Aorta (tissue), 5 donors: ENCODE measurements around the gene LYSMD1. TPM values are rescaled to one million over a fixed set of nuclear protein-coding genes. Genes with fewer than 3 reads are reported as not detected.
A peak's percentile ranks its signal among the peaks of the same experiment; 100 is the strongest.
"Not testable (repeated sequence)": the region's sequence is repeated elsewhere in the genome, so short reads cannot be mapped to it uniquely, and the experiment has no call there.

Source experiments
- ATAC-seq: fragments of 200-7000 bp; cut with Tn5 transposase; one replicate; pipeline ENCODE4 v1.9.1; 2022; ENCODE audit warnings: moderate library complexity; ENCODE audit not compliant: low FRiP score
- DNase-seq, 2 donors: peaks; one replicate each; pipeline ENCODE4 v3.0.0-alpha.2; 2020
- H3K27ac ChIP-seq, 2 donors: one replicate each; pipeline ENCODE4 v1.5.1; 2013; ENCODE audit warnings: low read length in 2 of 2, mild to moderate bottlenecking in 2 of 2, moderate library complexity in 2 of 2, control low read depth in 1 of 2, inconsistent platforms in 1 of 2, low read depth in 1 of 2
- H3K27me3 ChIP-seq, 2 donors: one replicate each; pipeline ENCODE4 v1.6.1; 2013; ENCODE audit warnings: control low read depth in 1 of 2, low read length in 1 of 2, mild to moderate bottlenecking in 1 of 2, moderate library complexity in 1 of 2; ENCODE audit not compliant: insufficient read depth in 2 of 2, control insufficient read depth in 1 of 2
- H3K36me3 ChIP-seq, 2 donors: one replicate each; pipeline ENCODE4 v1.6.1; 2013; ENCODE audit warnings: control low read depth in 1 of 2, low read length in 1 of 2, mild to moderate bottlenecking in 1 of 2; ENCODE audit not compliant: insufficient read depth in 2 of 2, control insufficient read depth in 1 of 2
- H3K4me1 ChIP-seq, 2 donors: one replicate each; pipeline ENCODE4 v1.6.1; 2013; ENCODE audit warnings: low read length in 2 of 2, control low read depth in 1 of 2, mild to moderate bottlenecking in 1 of 2, moderate library complexity in 1 of 2; ENCODE audit not compliant: insufficient read depth in 2 of 2, control insufficient read depth in 1 of 2
- H3K4me3 ChIP-seq, 2 donors: one replicate each; pipeline ENCODE4 v1.5.1; 2013; ENCODE audit warnings: low read length in 2 of 2, control low read depth in 1 of 2, mild to moderate bottlenecking in 1 of 2
- H3K9me3 ChIP-seq: one replicate; pipeline ENCODE4 v1.6.1; 2013; ENCODE audit warnings: mild to moderate bottlenecking, low read length; ENCODE audit not compliant: control insufficient read depth
- WGBS, 2 donors: extraction: QIAGEN DNeasy Blood & Tissue Kit; methylation state at CpG; one replicate each; pipeline ENCODE4 v1.1.7; 2013; 5-methylcytosine and 5-hydroxymethylcytosine counted together
- intact Hi-C, 2 donors: fragments of 100-400 bp; cut with DNase I; formaldehyde crosslinking; loops; one replicate each; pipeline versions ENCODE4 v1.14.2 to v1.15.0; 2022
- long read RNA-seq, 2 donors: library from polyadenylated mRNA; unstranded; transcript quantifications; one replicate each; pipeline ENCODE4 v2.0.0, GENCODE V29; 2020 to 2021
- polyA plus RNA-seq, 2 donors: library from polyadenylated mRNA; stranded (reverse); fragments of 200-250 nt; gene quantifications; one replicate each; pipeline ENCODE4 v1.2.3, GENCODE V29; 2013
- total RNA-seq, 2 donors: library from RNA; stranded (reverse); fragmentation: NEBNext Ultra II Directional; extraction: Animal tissue kit (Norgen Biotek cat#: 25700); gene quantifications; one replicate each; pipeline ENCODE4 v1.2.1, GENCODE V29; 2021
- donor health status: healthy with polysubstance abuse.
- donor health status: Bipolar disorder and iron deficiency.
- donor health status: DM: no; HTN: no; CAD: no.
- donor health status: DM: no; HTN: no; CAD: no.
- donor health status: DM: yes; HTN: yes; CAD: no.

Gene LYSMD1
- total RNA-seq (1 to 10 TPM; 7.3 to 9.6 TPM), polyA plus RNA-seq (1 to 10 TPM; 4.4 to 7.5 TPM)
- long read RNA-seq, donor 1, partial matches to known transcripts: 0 of 2 reads
- long read RNA-seq, donor 1, other reads (novel, unspliced or antisense): 2 of 2 reads
- long read RNA-seq, donor 2, partial matches to known transcripts: 0 of 2 reads
- long read RNA-seq, donor 2, other reads (novel, unspliced or antisense): 1 of 2 reads

GRCh38 chr1:151165738-151166504 is at the start of gene LYSMD1, which contains the start of gene SCNM1:
TSS of gene LYSMD1 (minus strand) at chr1:151165902. CDS start at chr1:151165258, 644 bp downstream.
TSS of gene SCNM1 (plus strand) at chr1:151166144. CDS start at chr1:151166153, 9 bp downstream.
- Histone ChIP-seq H3K27ac (peak within 1 kb of the TSS; percentile 45 to 78), H3K4me1 (no peaks in the 10 kb centered on the region), H3K36me3 (peaks cover 0 to 1% of the 10 kb centered on the region in 2 donors), H3K27me3 (no peaks in the 10 kb centered on the region), H3K4me3 (peak within 1 kb of the TSS; percentile 72 to 90), H3K9me3 (no peaks in the 10 kb centered on the region)
- 0% methylated on average over 38 of the region's 38 CpGs for WGBS, 2 donors
- ATAC-seq: peak; percentile 96
- peak; percentile 98 for DNase-seq
- intact Hi-C loops: no loop called here

- Histone ChIP-seq H3K4me1 (no peaks in the 10 kb centered on the region), H3K27ac (no peak overlapping the region)
Observed at GRCh38 chr1:151213560-151213959, 47.9 kb upstream of the LYSMD1 start.

GRCh38 chr1:151211972-151212705 is 46.4 kb upstream of the LYSMD1 start:
- Histone ChIP-seq H3K9me3 (no peaks in the 10 kb centered on the region), H3K36me3 (no peaks in the 10 kb centered on the region), H3K27me3 (no peaks in the 10 kb centered on the region), H3K27ac (no peak overlapping the region), H3K4me1 (no peaks in the 10 kb centered on the region), H3K4me3 (no peak overlapping the region)
- WGBS, 2 donors: 90 to 93% methylated on average over 15 of the region's 15 CpGs
- ATAC-seq: no peak
- intact Hi-C loops: no loop called here
- no peak for DNase-seq

More at GRCh38 chr1:151213560-151213959, 47.9 kb upstream of the LYSMD1 start:
- Histone ChIP-seq H3K36me3 (no peaks in the 10 kb centered on the region), H3K4me3 (no peak overlapping the region), H3K9me3 (no peaks in the 10 kb centered on the region), H3K27me3 (no peaks in the 10 kb centered on the region)
- intact Hi-C loops: no loop called here
- ATAC-seq (no peak), DNase-seq (no peak)
- WGBS, 2 donors: 1 to 8% methylated on average over 2 of the region's 2 CpGs

GRCh38 chr1:151210830-151211229 is 45.1 kb upstream of the LYSMD1 start:
- H3K27ac ChIP-seq: no peak overlapping the region
- H3K4me3 ChIP-seq: no peak overlapping the region
- no peaks in the 10 kb centered on the region for H3K4me1 ChIP-seq
- no peaks in the 10 kb centered on the region for H3K36me3 ChIP-seq
- ATAC-seq (no peak), DNase-seq (no peak)
- intact Hi-C loops: no loop called here
- no peaks in the 10 kb centered on the region for H3K27me3 ChIP-seq
- no peaks in the 10 kb centered on the region for H3K9me3 ChIP-seq
- 14 to 35% methylated on average over 1 of the region's 1 CpG for WGBS, 2 donors

GRCh38 chr1:151205381-151205965 is 39.8 kb upstream of the LYSMD1 start:
- H3K9me3 ChIP-seq, H3K36me3 ChIP-seq, H3K4me3 ChIP-seq, intact Hi-C loops, ATAC-seq, DNase-seq, H3K27ac ChIP-seq, H3K27me3 ChIP-seq, H3K4me1 ChIP-seq: not testable (repeated sequence)
- WGBS, 2 donors: 91 to 92% methylated on average over 12 of the region's 12 CpGs

- WGBS, 2 donors: 5 to 6% methylated on average over 11 of the region's 11 CpGs
- peaks cover 0 to 4% of the 10 kb centered on the region in 2 donors for H3K36me3 ChIP-seq
- H3K4me3 ChIP-seq: peak overlapping the region; percentile 69 to 72
- intact Hi-C loops: loop anchor here in 1 of 2 donors (5.0 to 10.0 kb wide), 2 partner anchors 52 to 145 kb away; partner anchors contain the start of genes PSMD4 and RFX5
- no peaks in the 10 kb centered on the region for H3K27me3 ChIP-seq
- ATAC-seq (no peak), DNase-seq (peak in 1 of 2 donors; percentile 14)
- no peaks in the 10 kb centered on the region for H3K9me3 ChIP-seq
- peaks cover 0 to 2% of the 10 kb centered on the region in 2 donors for H3K4me1 ChIP-seq
- H3K27ac ChIP-seq: peak overlapping the region in 1 of 2 donors; percentile 80
Observed at GRCh38 chr1:151199873-151200581, 34.3 kb upstream of the LYSMD1 start.

GRCh38 chr1:151198254-151199127 is 32.8 kb upstream of the LYSMD1 start, which contains the start of gene PIP5K1A:
TSS of gene PIP5K1A (plus strand) at chr1:151198552. CDS start at chr1:151198997, 445 bp downstream.
- H3K4me3 ChIP-seq: peak within 1 kb of the TSS; percentile 69 to 72
- ATAC-seq (peak; percentile 97), DNase-seq (peak; percentile 100)
- peak within 1 kb of the TSS; percentile 14 to 81 for H3K27ac ChIP-seq
- H3K4me1 ChIP-seq: peaks cover 0 to 2% of the 10 kb centered on the region in 2 donors
- no peaks in the 10 kb centered on the region for H3K9me3 ChIP-seq
- WGBS, 2 donors: 0 to 1% methylated on average over 60 of the region's 60 CpGs
- intact Hi-C loops: loop anchor here in 1 of 2 donors (5.0 to 10.0 kb wide), 2 partner anchors 54 to 146 kb away; partner anchors contain the start of genes PSMD4 and RFX5
- H3K36me3 ChIP-seq: peaks cover 0 to 4% of the 10 kb centered on the region in 2 donors
- H3K27me3 ChIP-seq: no peaks in the 10 kb centered on the region
